ENCODE measurements around the gene COA3.

Gene COA3

DNA sequence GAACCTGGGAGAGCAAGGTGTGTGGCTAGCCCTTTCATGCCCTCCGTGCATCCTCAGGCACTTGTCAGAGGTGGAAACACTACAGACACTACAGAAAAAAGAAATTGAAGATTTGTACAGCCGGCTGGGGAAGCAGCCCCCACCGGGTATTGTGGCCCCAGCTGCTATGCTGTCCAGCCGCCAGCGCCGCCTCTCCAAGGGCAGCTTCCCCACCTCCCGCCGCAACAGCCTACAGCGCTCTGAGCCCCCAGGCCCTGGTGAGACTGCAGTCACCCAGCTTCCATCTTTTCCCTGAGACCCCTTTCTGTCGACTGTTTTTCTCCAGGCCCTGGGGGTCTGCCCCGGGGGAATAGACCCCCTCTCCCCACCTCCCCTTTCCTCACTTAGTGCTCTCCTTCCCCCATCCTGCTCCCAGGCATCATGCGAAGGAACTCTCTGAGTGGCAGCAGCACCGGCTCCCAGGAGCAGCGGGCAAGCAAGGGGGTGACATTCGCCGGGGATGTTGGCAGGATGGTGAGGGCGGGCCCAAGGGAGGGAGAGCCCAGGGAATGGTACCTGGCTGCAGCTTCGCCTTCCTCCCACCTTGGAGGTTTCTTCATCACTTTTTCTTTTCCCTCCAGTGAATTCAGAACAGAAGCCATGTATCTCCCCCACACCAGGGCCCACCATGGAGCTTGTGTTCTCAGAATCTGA is 2.3 kb downstream of the COA3 start:
- no CpG with 5 or more reads among the region's 18 CpGs for WGBS, 2 donors (ENCODE audit: extremely low coverage in 2 of 2, insufficient read length in 2 of 2, insufficient replicate concordance in 1 of 2)
- peaks cover 0 to 4% of the 10 kb centered on the region in 2 donors for H3K9me3 ChIP-seq (replicated peaks in 1 of 2; ENCODE audit: control insufficient read depth in 2 of 2, insufficient read depth in 1 of 2, low read depth in 1 of 2, low read length in 2 of 2)

DNA sequence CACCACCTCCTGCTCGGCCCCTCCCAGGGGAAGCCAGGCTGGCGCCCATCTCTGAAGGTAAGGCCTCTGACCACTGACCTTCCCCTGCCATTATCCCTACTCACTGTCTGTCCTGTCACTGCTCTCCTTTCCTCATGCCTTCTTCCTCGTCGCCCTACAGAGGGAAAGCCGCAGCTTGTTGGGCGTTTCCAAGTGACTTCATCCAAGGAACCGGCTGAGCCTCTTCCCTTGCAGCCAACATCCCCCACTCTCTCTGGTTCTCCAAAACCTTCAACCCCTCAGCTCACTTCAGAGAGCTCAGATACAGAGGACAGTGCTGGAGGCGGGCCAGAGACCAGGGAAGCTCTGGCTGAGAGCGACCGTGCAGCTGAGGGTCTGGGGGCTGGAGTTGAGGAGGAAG is 3.0 kb downstream of the COA3 start:
- H4K8ac ChIP-seq (ENCODE audit: low read depth, low read length), result no peak overlapping the region
- H3K4me1 ChIP-seq (ENCODE audit: control insufficient read depth in 2 of 2, insufficient read depth in 1 of 2, low read depth in 1 of 2, low read length in 2 of 2), result peaks cover 6 to 9% of the 10 kb centered on the region in 2 donors
- no peak overlapping the region for H3K18ac ChIP-seq (ENCODE audit: low read length)
- no CpG with 5 or more reads among the region's 10 CpGs for WGBS, 2 donors (ENCODE audit: extremely low coverage in 2 of 2, insufficient read length in 2 of 2, insufficient replicate concordance in 1 of 2)
- H3K9ac ChIP-seq (ENCODE audit: low read depth, low read length, poor library complexity), result no peak overlapping the region
- H3K14ac ChIP-seq (ENCODE audit: low read length), result no peak overlapping the region
- no peak overlapping the region for H2BK12ac ChIP-seq (ENCODE audit: low read length)
- H2AK5ac ChIP-seq (ENCODE audit: low read depth, low read length), result no peak overlapping the region
- H3K23ac ChIP-seq (ENCODE audit: low read depth, low read length, poor library complexity), result no peak overlapping the region
- peaks cover 0 to 2% (median 0%) of the 10 kb centered on the region in 3 experiments for H3K27me3 ChIP-seq (ENCODE audit: control insufficient read depth in 3 of 3, insufficient read depth in 3 of 3, low read depth in 1 of 3, low read length in 3 of 3)
- peaks cover 0 to 4% of the 10 kb centered on the region in 2 donors for H3K9me3 ChIP-seq (replicated peaks in 1 of 2; ENCODE audit: control insufficient read depth in 2 of 2, insufficient read depth in 1 of 2, low read depth in 1 of 2, low read length in 2 of 2)
- no peak for DNase-seq (ENCODE audit: low spot score)
- no peak overlapping the region for H3K4me3 ChIP-seq (ENCODE audit: low read length in 2 of 2)
- H2AFZ ChIP-seq (ENCODE audit: low read length), result no peak overlapping the region
- no peaks in the 10 kb centered on the region for H3K79me1 ChIP-seq (ENCODE audit: low read depth, low read length)
- no peak overlapping the region for H2BK120ac ChIP-seq (ENCODE audit: low read depth, low read length)
- H3K27ac ChIP-seq (replicated peaks; ENCODE audit: low read length), result no peak overlapping the region
- H3K4me2 ChIP-seq (ENCODE audit: insufficient read depth, low read length, poor library complexity, severe bottlenecking), result no peak overlapping the region
- peaks cover 4 to 25% of the 10 kb centered on the region in 2 donors for H3K36me3 ChIP-seq (replicated peaks in 1 of 2; ENCODE audit: control insufficient read depth in 2 of 2, insufficient read depth in 2 of 2, low read length in 2 of 2)
- no peak overlapping the region for H2BK15ac ChIP-seq (ENCODE audit: low read length)
- no peak overlapping the region for H3K4ac ChIP-seq (ENCODE audit: low read length)
- H4K91ac ChIP-seq (ENCODE audit: low read depth, low read length, poor library complexity), result no peak overlapping the region
- no peak overlapping the region for H2BK5ac ChIP-seq (ENCODE audit: low read length)

More for the DNA sequence above, 2.3 kb downstream of the COA3 start:
- Histone ChIP-seq H3K4me1 (ENCODE audit: control insufficient read depth in 2 of 2, insufficient read depth in 1 of 2, low read depth in 1 of 2, low read length in 2 of 2) (peaks cover 6 to 9% of the 10 kb centered on the region in 2 donors), H2BK120ac (ENCODE audit: low read depth, low read length) (no peak overlapping the region), H4K8ac (ENCODE audit: low read depth, low read length) (no peak overlapping the region), H3K27me3 (ENCODE audit: control insufficient read depth in 3 of 3, insufficient read depth in 3 of 3, low read depth in 1 of 3, low read length in 3 of 3) (peaks cover 0 to 2% (median 0%) of the 10 kb centered on the region in 3 experiments), H3K27ac (replicated peaks; ENCODE audit: low read length) (no peak overlapping the region), H3K14ac (ENCODE audit: low read length) (no peak overlapping the region), H3K9ac (ENCODE audit: low read depth, low read length, poor library complexity) (no peak overlapping the region), H2BK15ac (ENCODE audit: low read length) (no peak overlapping the region), H3K4me3 (ENCODE audit: low read length in 2 of 2) (no peak overlapping the region), H2AFZ (ENCODE audit: low read length) (no peak overlapping the region), H3K4ac (ENCODE audit: low read length) (no peak overlapping the region), H2BK5ac (ENCODE audit: low read length) (no peak overlapping the region), H3K79me1 (ENCODE audit: low read depth, low read length) (no peaks in the 10 kb centered on the region), H2BK12ac (ENCODE audit: low read length) (no peak overlapping the region), H3K18ac (ENCODE audit: low read length) (no peak overlapping the region), H2AK5ac (ENCODE audit: low read depth, low read length) (no peak overlapping the region), H3K36me3 (replicated peaks in 1 of 2; ENCODE audit: control insufficient read depth in 2 of 2, insufficient read depth in 2 of 2, low read length in 2 of 2) (peaks cover 4 to 25% of the 10 kb centered on the region in 2 donors), H4K91ac (ENCODE audit: low read depth, low read length, poor library complexity) (no peak overlapping the region), H3K4me2 (ENCODE audit: insufficient read depth, low read length, poor library complexity, severe bottlenecking) (no peak overlapping the region), H3K23ac (ENCODE audit: low read depth, low read length, poor library complexity) (no peak overlapping the region)
- DNase-seq (ENCODE audit: low spot score), result no peak

DNA sequence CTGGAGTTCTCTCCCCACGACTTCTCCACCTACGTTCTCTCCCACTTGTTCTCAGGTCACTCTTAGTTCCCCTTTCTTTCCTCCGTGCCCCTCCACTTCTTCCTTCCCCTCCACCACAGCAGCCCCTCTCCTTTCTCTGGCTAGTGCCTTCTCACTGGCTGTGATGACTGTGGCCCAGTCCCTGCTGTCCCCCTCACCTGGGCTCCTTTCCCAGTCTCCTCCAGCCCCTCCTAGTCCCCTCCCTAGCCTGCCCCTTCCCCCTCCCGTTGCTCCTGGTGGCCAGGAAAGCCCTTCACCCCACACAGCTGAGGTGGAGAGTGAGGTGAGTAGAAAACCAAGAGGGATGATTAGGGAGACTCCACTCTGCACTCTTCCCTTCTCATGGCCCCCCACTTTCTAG is 3.4 kb downstream of the COA3 start:
- Histone ChIP-seq H3K9ac (ENCODE audit: low read depth, low read length, poor library complexity) (no peak overlapping the region), H3K27ac (replicated peaks; ENCODE audit: low read length) (no peak overlapping the region), H4K91ac (ENCODE audit: low read depth, low read length, poor library complexity) (no peak overlapping the region), H3K18ac (ENCODE audit: low read length) (no peak overlapping the region), H3K4me2 (ENCODE audit: insufficient read depth, low read length, poor library complexity, severe bottlenecking) (no peak overlapping the region), H2BK120ac (ENCODE audit: low read depth, low read length) (no peak overlapping the region), H3K4me1 (ENCODE audit: control insufficient read depth in 2 of 2, insufficient read depth in 1 of 2, low read depth in 1 of 2, low read length in 2 of 2) (peaks cover 6 to 9% of the 10 kb centered on the region in 2 donors), H4K8ac (ENCODE audit: low read depth, low read length) (no peak overlapping the region), H3K4me3 (ENCODE audit: low read length in 2 of 2) (no peak overlapping the region), H3K4ac (ENCODE audit: low read length) (no peak overlapping the region), H2AFZ (ENCODE audit: low read length) (no peak overlapping the region), H3K9me3 (replicated peaks in 1 of 2; ENCODE audit: control insufficient read depth in 2 of 2, insufficient read depth in 1 of 2, low read depth in 1 of 2, low read length in 2 of 2) (peaks cover 0 to 4% of the 10 kb centered on the region in 2 donors), H3K36me3 (replicated peaks in 1 of 2; ENCODE audit: control insufficient read depth in 2 of 2, insufficient read depth in 2 of 2, low read length in 2 of 2) (peaks cover 4 to 25% of the 10 kb centered on the region in 2 donors), H3K14ac (ENCODE audit: low read length) (no peak overlapping the region), H2BK5ac (ENCODE audit: low read length) (no peak overlapping the region), H3K27me3 (ENCODE audit: control insufficient read depth in 3 of 3, insufficient read depth in 3 of 3, low read depth in 1 of 3, low read length in 3 of 3) (no peaks in the 10 kb centered on the region), H2AK5ac (ENCODE audit: low read depth, low read length) (no peak overlapping the region), H2BK12ac (ENCODE audit: low read length) (no peak overlapping the region), H2BK15ac (ENCODE audit: low read length) (no peak overlapping the region), H3K79me1 (ENCODE audit: low read depth, low read length) (no peaks in the 10 kb centered on the region), H3K23ac (ENCODE audit: low read depth, low read length, poor library complexity) (no peak overlapping the region)
- no peak for DNase-seq (ENCODE audit: low spot score)
- WGBS, 2 donors (ENCODE audit: extremely low coverage in 2 of 2, insufficient read length in 2 of 2, insufficient replicate concordance in 1 of 2), result no CpG with 5 or more reads among the region's 4 CpGs

DNA sequence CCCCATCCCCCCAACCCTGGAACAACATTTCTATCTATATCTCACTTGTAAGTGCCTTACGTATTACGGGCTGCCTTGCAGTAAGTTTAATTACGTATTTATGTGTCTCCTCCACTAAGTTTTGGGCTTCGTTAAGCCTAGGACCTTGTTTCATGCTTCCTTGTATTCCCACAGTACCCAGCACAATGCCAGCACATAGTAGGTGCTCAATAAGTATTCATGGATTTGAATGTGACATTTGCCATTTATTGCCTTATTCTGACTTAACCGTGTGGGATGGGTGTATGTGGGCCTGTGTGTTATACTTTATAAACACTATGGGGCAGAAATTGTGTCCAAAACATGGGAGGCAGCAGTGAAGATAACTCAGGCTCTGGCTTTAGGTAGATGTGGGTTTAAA is 6.0 kb downstream of the COA3 start:
- DNase-seq (ENCODE audit: low spot score), result no peak
- no peak overlapping the region for H3K4ac ChIP-seq (ENCODE audit: low read length)
- no peak overlapping the region for H2BK12ac ChIP-seq (ENCODE audit: low read length)
- H3K79me1 ChIP-seq (ENCODE audit: low read depth, low read length), result no peaks in the 10 kb centered on the region
- H3K14ac ChIP-seq (ENCODE audit: low read length), result no peak overlapping the region
- H3K4me2 ChIP-seq (ENCODE audit: insufficient read depth, low read length, poor library complexity, severe bottlenecking), result no peak overlapping the region
- H3K4me1 ChIP-seq (ENCODE audit: control insufficient read depth in 2 of 2, insufficient read depth in 1 of 2, low read depth in 1 of 2, low read length in 2 of 2), result peaks cover under 1 to 1% of the 10 kb centered on the region in 2 donors
- H3K9ac ChIP-seq (ENCODE audit: low read depth, low read length, poor library complexity), result no peak overlapping the region
- H3K27ac ChIP-seq (replicated peaks; ENCODE audit: low read length), result no peak overlapping the region
- H2AK5ac ChIP-seq (ENCODE audit: low read depth, low read length), result no peak overlapping the region
- H2BK5ac ChIP-seq (ENCODE audit: low read length), result no peak overlapping the region
- H3K36me3 ChIP-seq (replicated peaks in 1 of 2; ENCODE audit: control insufficient read depth in 2 of 2, insufficient read depth in 2 of 2, low read length in 2 of 2), result peaks cover 4 to 24% of the 10 kb centered on the region in 2 donors
- H2BK120ac ChIP-seq (ENCODE audit: low read depth, low read length), result no peak overlapping the region
- H3K18ac ChIP-seq (ENCODE audit: low read length), result no peak overlapping the region
- no peak overlapping the region for H3K23ac ChIP-seq (ENCODE audit: low read depth, low read length, poor library complexity)
- no CpG with 5 or more reads among the region's 5 CpGs for WGBS, 2 donors (ENCODE audit: extremely low coverage in 2 of 2, insufficient read length in 2 of 2, insufficient replicate concordance in 1 of 2)
- no peaks in the 10 kb centered on the region for H3K9me3 ChIP-seq (replicated peaks in 1 of 2; ENCODE audit: control insufficient read depth in 2 of 2, insufficient read depth in 1 of 2, low read depth in 1 of 2, low read length in 2 of 2)
- H2BK15ac ChIP-seq (ENCODE audit: low read length), result no peak overlapping the region
- H3K27me3 ChIP-seq (ENCODE audit: control insufficient read depth in 3 of 3, insufficient read depth in 3 of 3, low read depth in 1 of 3, low read length in 3 of 3), result no peaks in the 10 kb centered on the region
- H3K4me3 ChIP-seq (ENCODE audit: low read length in 2 of 2), result no peak overlapping the region
- no peak overlapping the region for H2AFZ ChIP-seq (ENCODE audit: low read length)
- no peak overlapping the region for H4K91ac ChIP-seq (ENCODE audit: low read depth, low read length, poor library complexity)
- H4K8ac ChIP-seq (ENCODE audit: low read depth, low read length), result no peak overlapping the region
